ENCODE data around the gene SAMD5. TPM values are rescaled to one million over a fixed set of nuclear protein-coding genes. Genes with fewer than 3 reads are reported as not detected.

Gene SAMD5
- total and polyA plus RNA-seq, 2 of the 8 experiments (the other 6 are each of a cell fraction or from before 2014, with no cell fraction given): 0.02 to 0.04 TPM

DNA sequence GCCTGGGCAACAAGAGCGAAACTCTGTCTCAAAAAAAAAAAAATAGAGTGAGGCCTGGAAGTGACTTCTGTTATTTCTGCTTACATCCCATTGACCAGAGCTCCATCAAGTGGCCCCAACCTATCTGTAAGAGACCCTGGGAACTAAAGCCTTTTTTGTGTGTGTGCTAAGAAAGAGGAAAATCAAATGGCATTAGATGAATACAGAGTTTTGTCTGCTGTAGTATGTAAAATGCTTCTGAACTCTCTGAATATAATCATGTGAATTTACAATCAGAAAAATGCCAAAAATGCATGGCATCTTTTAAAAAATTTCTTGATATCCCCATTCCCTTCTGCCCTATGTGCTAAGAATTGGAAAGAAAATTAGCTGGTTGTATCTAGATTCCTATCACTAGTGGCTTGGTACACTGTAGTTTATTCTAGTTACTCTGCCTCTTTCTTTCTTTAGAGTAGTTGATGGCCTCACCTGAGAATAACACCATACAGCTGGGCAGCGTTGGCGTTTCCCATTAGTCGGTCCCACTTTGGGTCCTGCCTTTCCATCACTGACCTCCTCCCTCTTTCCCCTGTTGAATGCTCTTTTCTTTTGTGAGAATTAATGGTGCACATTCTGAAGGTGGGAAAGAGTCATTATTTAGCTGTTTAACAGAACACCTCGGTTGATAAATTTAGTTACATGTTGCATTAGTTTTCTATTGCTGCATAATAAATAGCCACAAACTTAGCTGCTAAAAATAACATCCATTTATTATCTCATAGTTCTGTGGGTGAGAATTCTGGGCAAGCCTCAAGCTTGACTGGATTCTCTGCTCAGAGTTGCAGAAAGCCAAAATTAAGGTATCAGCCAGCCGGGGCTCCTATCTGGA is 38.2 kb downstream of the SAMD5 start:
- WGBS, 2 experiments (ENCODE audit: extremely low coverage in 1 of 2, insufficient coverage in 1 of 2, insufficient read length in 1 of 2, insufficient replicate concordance in 2 of 2, low coverage in 1 of 2, low lambda C conversion rate in 2 of 2, missing lambda C conversion rate in 1 of 2): 99% methylated on average over 5 of the region's 6 CpGs; no CpG with 5 or more reads in 1 of the 2 experiments
- Histone ChIP-seq H3K27me3 (replicated peaks in 1 of 4; ENCODE audit: control insufficient read depth in 3 of 4, extremely low read depth in 1 of 4, insufficient read depth in 3 of 4, low read length in 3 of 4) (no peaks in the 10 kb centered on the region), H3K4me1 (replicated peaks in 1 of 4; ENCODE audit: control insufficient read depth in 3 of 4, insufficient read depth in 4 of 4, low read length in 3 of 4) (0 out of 7 replicates have a peak, but pooled peaks cover 0 to 2% (median 0%) of the 10 kb centered on the region in 4 experiments), H3K79me1 (ENCODE audit: low read depth, low read length) (no peaks in the 10 kb centered on the region), H3K79me2 (ENCODE audit: control insufficient read depth in 1 of 2, insufficient read depth in 2 of 2, low read length in 2 of 2) (no peaks in the 10 kb centered on the region), H3K14ac (ENCODE audit: insufficient read length) (no peak overlapping the region), H3K27ac (ENCODE audit: low read depth, low read length) (no peak overlapping the region), H3K9ac (replicated peaks in 1 of 4; ENCODE audit: extremely low read depth in 1 of 4, low read depth in 3 of 4, low read length in 3 of 4) (no peak overlapping the region), H4K8ac (ENCODE audit: extremely low read depth, insufficient read depth, low read length) (no peak overlapping the region), H3K4me2 (ENCODE audit: insufficient read depth in 1 of 2, low read depth in 2 of 2, low read length in 2 of 2) (no peak overlapping the region), H2BK5ac (ENCODE audit: low read depth, low read length) (no peak overlapping the region), H3K23me2 (ENCODE audit: low read depth, low read length) (no peaks in the 10 kb centered on the region), H2BK20ac (ENCODE audit: low read length) (no peak overlapping the region), H2AFZ (ENCODE audit: low read length) (no peak overlapping the region), H2BK12ac (ENCODE audit: low read depth, low read length) (no peak overlapping the region), H4K5ac (ENCODE audit: insufficient read length, low read depth, low read length) (no peak overlapping the region), H4K20me1 (replicated peaks in 1 of 2; ENCODE audit: control insufficient read depth in 1 of 2, insufficient read depth in 2 of 2, low read length in 2 of 2) (no peaks in the 10 kb centered on the region), H3K36me3 (ENCODE audit: control insufficient read depth in 2 of 4, insufficient read depth in 4 of 4, low read length in 3 of 4) (no peaks in the 10 kb centered on the region), H3K18ac (ENCODE audit: extremely low read depth, low read length) (no peak overlapping the region), H4K91ac (replicated peaks; ENCODE audit: insufficient read length, low read length) (no peak overlapping the region), H3K4ac (replicated peaks; ENCODE audit: insufficient read length, low read depth, low read length) (no peak overlapping the region), H3K4me3 (ENCODE audit: extremely low read depth in 1 of 4, insufficient read depth in 2 of 4, low read depth in 3 of 4, low read length in 4 of 4) (no peak overlapping the region), H2AK5ac (ENCODE audit: low read depth, low read length) (no peak overlapping the region), H3K9me3 (ENCODE audit: insufficient read depth in 2 of 2, low read depth in 1 of 2, low read length in 1 of 2) (peaks cover 6 to 10% of the 10 kb centered on the region in 2 experiments; a peak in 2 of 4 replicates), H2BK15ac (ENCODE audit: low read length) (no peak overlapping the region), H2BK120ac (replicated peaks; ENCODE audit: low read depth, low read length) (no peak overlapping the region), H3K56ac (replicated peaks; ENCODE audit: insufficient read length, low read depth, low read length) (no peak overlapping the region), H3K23ac (ENCODE audit: insufficient read length) (no peak overlapping the region)
- DNase-seq (ENCODE audit: low read depth in 1 of 2, low spot score in 2 of 2) (no peak), FAIRE-seq (no peak)
- ChIA-PET POLR2A (ENCODE audit: partially characterized antibody) (no interaction called here), CTCF (ENCODE audit: partially characterized antibody) (interaction anchor here (1.1 to 1.2 kb wide), 2 partner anchors 40 to 619 kb away, joined by 3 to 5 read pairs; no protein-coding TSS in a partner anchor)
- TF ChIP-seq RAD21 (IDR thresholded peaks at IDR 0.05 in 1 of 2, conservative IDR thresholded peaks at IDR 0.05 in 1 of 2; ENCODE audit: low read depth in 2 of 2, low read length in 2 of 2) (0 out of 4 replicates have a peak, but pooled peaks of 1 of the 2 experiments have one; percentile 12), YY1 (IDR thresholded peaks at IDR 0.05; ENCODE audit: low read depth, low read length) (no peak), SP1 (IDR thresholded peaks at IDR 0.05; ENCODE audit: low read depth, low read length) (no peak)
- TF ChIP-seq, protein P1, sequence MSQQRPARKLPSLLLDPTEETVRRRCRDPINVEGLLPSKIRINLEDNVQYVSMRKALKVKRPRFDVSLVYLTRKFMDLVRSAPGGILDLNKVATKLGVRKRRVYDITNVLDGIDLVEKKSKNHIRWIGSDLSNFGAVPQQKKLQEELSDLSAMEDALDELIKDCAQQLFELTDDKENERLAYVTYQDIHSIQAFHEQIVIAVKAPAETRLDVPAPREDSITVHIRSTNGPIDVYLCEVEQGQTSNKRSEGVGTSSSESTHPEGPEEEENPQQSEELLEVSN (IDR thresholded peaks at IDR 0.05): no peak

Measured in H1 (cell line).